ENCODE measurements around the gene ARHGAP24.

DNA sequence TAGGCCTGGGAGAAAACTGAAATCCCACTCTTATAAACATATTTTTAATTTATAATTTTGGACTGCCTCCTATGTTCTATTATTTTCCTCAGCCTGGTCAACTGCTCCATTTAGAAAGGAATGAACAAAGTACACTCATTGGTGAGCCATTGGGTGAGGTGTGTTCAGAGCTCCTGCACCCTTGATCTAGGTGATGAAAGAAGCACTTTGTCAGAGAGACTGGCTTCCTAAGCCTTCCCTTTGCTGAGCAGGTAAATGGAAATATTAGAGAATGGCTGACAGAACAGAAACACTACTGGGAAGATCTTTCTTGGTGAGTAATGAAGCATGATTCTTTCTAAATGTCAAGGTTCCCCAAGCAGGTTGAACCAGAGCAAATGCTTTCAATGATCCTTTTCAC lies 19.0 kb upstream of the ARHGAP24 start:
- no peak for TF ChIP-seq POLR2A (IDR thresholded peaks at IDR 0.05)
- TF ChIP-seq, protein P1, sequence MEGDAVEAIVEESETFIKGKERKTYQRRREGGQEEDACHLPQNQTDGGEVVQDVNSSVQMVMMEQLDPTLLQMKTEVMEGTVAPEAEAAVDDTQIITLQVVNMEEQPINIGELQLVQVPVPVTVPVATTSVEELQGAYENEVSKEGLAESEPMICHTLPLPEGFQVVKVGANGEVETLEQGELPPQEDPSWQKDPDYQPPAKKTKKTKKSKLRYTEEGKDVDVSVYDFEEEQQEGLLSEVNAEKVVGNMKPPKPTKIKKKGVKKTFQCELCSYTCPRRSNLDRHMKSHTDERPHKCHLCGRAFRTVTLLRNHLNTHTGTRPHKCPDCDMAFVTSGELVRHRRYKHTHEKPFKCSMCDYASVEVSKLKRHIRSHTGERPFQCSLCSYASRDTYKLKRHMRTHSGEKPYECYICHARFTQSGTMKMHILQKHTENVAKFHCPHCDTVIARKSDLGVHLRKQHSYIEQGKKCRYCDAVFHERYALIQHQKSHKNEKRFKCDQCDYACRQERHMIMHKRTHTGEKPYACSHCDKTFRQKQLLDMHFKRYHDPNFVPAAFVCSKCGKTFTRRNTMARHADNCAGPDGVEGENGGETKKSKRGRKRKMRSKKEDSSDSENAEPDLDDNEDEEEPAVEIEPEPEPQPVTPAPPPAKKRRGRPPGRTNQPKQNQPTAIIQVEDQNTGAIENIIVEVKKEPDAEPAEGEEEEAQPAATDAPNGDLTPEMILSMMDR (IDR thresholded peaks at IDR 0.05) = no peak

Measured in esophagus squamous epithelium (tissue), 4 donors.